Measurements from ENCODE around the gene B4GALNT1.

DNA sequence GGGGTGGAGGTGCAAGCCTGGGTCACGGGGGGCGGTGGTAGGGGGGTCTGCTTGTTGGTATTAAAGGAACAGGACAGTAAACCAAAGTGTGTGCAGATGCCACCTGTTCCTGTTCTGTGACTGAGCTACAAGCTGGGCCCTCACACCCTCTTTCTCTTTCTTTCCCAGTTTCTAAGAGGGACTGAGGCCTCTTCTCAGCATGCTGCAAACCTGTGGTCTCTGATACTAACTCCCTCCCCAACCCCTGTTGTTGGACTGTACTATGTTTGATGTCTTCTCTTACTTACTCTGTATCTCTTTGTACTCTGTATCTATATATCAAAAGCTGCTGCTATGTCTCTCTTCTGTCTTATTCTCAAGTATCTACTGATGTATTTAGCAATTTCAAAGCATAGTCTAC lies 49.0 kb downstream of the B4GALNT1 start:
- TF ChIP-seq POLR2A (IDR thresholded peaks at IDR 0.05) = no peak
- TF ChIP-seq, protein P1, sequence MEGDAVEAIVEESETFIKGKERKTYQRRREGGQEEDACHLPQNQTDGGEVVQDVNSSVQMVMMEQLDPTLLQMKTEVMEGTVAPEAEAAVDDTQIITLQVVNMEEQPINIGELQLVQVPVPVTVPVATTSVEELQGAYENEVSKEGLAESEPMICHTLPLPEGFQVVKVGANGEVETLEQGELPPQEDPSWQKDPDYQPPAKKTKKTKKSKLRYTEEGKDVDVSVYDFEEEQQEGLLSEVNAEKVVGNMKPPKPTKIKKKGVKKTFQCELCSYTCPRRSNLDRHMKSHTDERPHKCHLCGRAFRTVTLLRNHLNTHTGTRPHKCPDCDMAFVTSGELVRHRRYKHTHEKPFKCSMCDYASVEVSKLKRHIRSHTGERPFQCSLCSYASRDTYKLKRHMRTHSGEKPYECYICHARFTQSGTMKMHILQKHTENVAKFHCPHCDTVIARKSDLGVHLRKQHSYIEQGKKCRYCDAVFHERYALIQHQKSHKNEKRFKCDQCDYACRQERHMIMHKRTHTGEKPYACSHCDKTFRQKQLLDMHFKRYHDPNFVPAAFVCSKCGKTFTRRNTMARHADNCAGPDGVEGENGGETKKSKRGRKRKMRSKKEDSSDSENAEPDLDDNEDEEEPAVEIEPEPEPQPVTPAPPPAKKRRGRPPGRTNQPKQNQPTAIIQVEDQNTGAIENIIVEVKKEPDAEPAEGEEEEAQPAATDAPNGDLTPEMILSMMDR (IDR thresholded peaks at IDR 0.05) = no peak
